CD4-positive, alpha-beta T cell (primary cell): ENCODE data around the gene SEC61A2. TPM values are rescaled to one million over a fixed set of nuclear protein-coding genes. Genes with fewer than 3 reads are reported as not detected.

Experiments used
- ATAC-seq: fragments of 200-7000 bp; cut with Tn5 transposase; one replicate; pipeline ENCODE4 v1.10.0; 2022; ENCODE audit warnings: mild to moderate bottlenecking; ENCODE audit not compliant: poor library complexity
- CTCF ChIA-PET: fragments of 350-600 bp; sonication (Branson Sonifier 250); formaldehyde crosslinking; loops from one replicate; lab custom pipeline; 2021; ENCODE audit warnings: antibody characterized with exemption, inconsistent platforms; lab: Charles Lee
- POLR2A ChIA-PET: fragments of 350-600 bp; sonication (Branson Sonifier 250); formaldehyde crosslinking; loops from one replicate; lab custom pipeline; 2021; ENCODE audit warnings: antibody characterized with exemption, inconsistent platforms; lab: Charles Lee
- DNase-seq, 14 experiments: peaks; one replicate each; pipeline ENCODE4 v3.0.0-alpha.2; 2013 to 2020; ENCODE audit warnings: mixed read lengths in 2 of 14
- H3K27ac ChIP-seq, 2 donors: one replicate each; pipeline versions ENCODE4 v1.5.1 to v1.7.0; 2013; ENCODE audit warnings: low read length in 2 of 2, low read depth in 1 of 2, mild to moderate bottlenecking in 1 of 2
- H3K27me3 ChIP-seq, 2 experiments: 1 replicate in 1 of 2; 2 replicates in 1 of 2; pipeline versions ENCODE4 v1.6.1 to v1.7.0; 2013; ENCODE audit warnings: low read length in 2 of 2, control low read depth in 1 of 2, mild to moderate bottlenecking in 1 of 2, moderate library complexity in 1 of 2; ENCODE audit not compliant: insufficient read depth in 2 of 2, control insufficient read depth in 1 of 2
- H3K36me3 ChIP-seq: one replicate; pipeline ENCODE4 v1.6.1; 2013; ENCODE audit warnings: low read length, control low read depth; ENCODE audit not compliant: insufficient read depth
- H3K4me1 ChIP-seq: one replicate; pipeline ENCODE4 v1.6.1; 2013; ENCODE audit warnings: low read length, control low read depth; ENCODE audit not compliant: insufficient read depth
- H3K4me3 ChIP-seq: one replicate; pipeline ENCODE4 v1.5.1; 2013; ENCODE audit warnings: mild to moderate bottlenecking, low read length, moderate library complexity
- H3K9me3 ChIP-seq, 2 experiments: 1 replicate in 1 of 2; 2 replicates in 1 of 2; pipeline versions ENCODE4 v1.6.1 to v1.7.0; 2013; ENCODE audit warnings: low read length in 2 of 2, mild to moderate bottlenecking in 2 of 2, control low read depth in 1 of 2, moderate library complexity in 1 of 2; ENCODE audit not compliant: control insufficient read depth in 1 of 2, insufficient read depth in 1 of 2
- H3K27ac Mint-ChIP-seq: one replicate; pipeline ENCODE4 v1.8.0; 2020; ENCODE audit warnings: mixed read lengths
- H3K27me3 Mint-ChIP-seq: one replicate; pipeline ENCODE4 v1.8.0; 2021; ENCODE audit warnings: mixed read lengths
- H3K36me3 Mint-ChIP-seq: one replicate; pipeline ENCODE4 v1.8.0; 2021; ENCODE audit warnings: low read depth, mixed read lengths
- H3K4me1 Mint-ChIP-seq: one replicate; pipeline ENCODE4 v1.8.0; 2021; ENCODE audit warnings: low read depth, mixed read lengths
- H3K4me3 Mint-ChIP-seq: one replicate; pipeline ENCODE4 v1.8.0; 2020; ENCODE audit warnings: mild to moderate bottlenecking, mixed read lengths
- H3K9me3 Mint-ChIP-seq: one replicate; pipeline ENCODE4 v1.8.0; 2020; ENCODE audit warnings: mixed read lengths
- intact Hi-C, 2 experiments: fragments of 100-400 bp; cut with DNase I in 1 of 2; cut with micrococcal nuclease in 1 of 2; formaldehyde crosslinking; loops; one replicate each; pipeline versions ENCODE4 v1.15.1 to v1.9.0; 2023 to 2025; cut with DNase I, micrococcal nuclease
- total RNA-seq, 174 experiments: library from RNA in 2 of 174; stranded (reverse) in 2 of 174; gene quantifications; one replicate each; pipeline ENCODE4 v1.2.3 and lab custom pipeline; 2021 to 2026
- TF ChIP-seq, protein P1 (sequence below): fragments of 200-600 bp; IDR thresholded peaks from one replicate; pipeline ENCODE4 v1.8.0; 2022; ENCODE audit warnings: antibody characterized with exemption, mild to moderate bottlenecking

The SEC61A2 gene
- total RNA-seq, 2 experiments from 2014 or later, result 9.9 to 10.8 TPM

DNA sequence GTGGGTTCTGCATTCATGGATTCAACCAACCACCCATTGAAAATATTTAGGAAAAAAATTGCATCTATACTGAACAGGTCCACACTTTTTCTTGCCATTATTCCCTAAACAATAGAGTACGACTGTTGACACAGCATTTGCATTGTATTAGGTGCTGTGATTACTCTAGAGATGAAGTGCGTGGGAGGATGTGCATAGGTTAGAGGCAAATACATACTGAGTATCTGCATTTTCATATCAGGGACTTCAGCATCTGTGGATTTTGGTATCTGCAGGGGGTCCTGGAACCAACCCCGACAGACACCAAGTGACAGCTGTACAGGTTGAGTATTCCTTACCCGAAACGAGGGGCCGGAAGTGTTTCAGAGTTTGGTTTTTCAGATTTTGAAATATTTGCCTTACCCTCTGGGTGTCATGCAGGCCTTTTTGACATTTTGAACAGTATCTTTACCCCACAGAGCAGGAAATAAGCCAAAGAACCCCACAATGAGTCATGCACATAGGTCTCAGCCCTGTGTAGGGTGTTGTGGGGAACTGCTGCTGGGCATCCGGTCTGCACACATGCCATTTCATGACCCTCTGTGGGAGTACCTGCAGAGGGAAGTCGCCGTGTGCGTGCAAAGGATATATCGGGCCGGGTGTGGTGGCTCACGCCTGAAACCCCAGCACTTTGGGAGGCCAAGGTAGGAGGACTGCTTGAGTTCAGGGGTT lies 51.7 kb downstream of the SEC61A2 start:
- DNase-seq (peak; percentile 22 to 91 (median 63)), ATAC-seq (peak; percentile 97)
- peaks cover 38% of the 10 kb centered on the region for H3K36me3 ChIP-seq
- Mint-ChIP-seq H3K36me3 (peaks cover 86% of the 10 kb centered on the region), H3K9me3 (no peaks in the 10 kb centered on the region), H3K4me3 (peak overlapping the region; percentile 42), H3K27ac (peak overlapping the region; percentile 92), H3K4me1 (peaks cover 19% of the 10 kb centered on the region), H3K27me3 (no peaks in the 10 kb centered on the region)
- intact Hi-C loops, result loop anchor here in 1 of 2 experiments (2.0 kb wide), 1 partner anchor 14 kb away; the partner anchor contains the start of gene NUDT5
- ChIA-PET POLR2A (interaction anchor here (1.0 to 2.4 kb wide), 2 partner anchors 14 to 933 kb away, joined by 3 to 13 read pairs; partner anchors contain the start of genes CDC123 and NUDT5), CTCF (no interaction called here)
- TF ChIP-seq, protein P1, sequence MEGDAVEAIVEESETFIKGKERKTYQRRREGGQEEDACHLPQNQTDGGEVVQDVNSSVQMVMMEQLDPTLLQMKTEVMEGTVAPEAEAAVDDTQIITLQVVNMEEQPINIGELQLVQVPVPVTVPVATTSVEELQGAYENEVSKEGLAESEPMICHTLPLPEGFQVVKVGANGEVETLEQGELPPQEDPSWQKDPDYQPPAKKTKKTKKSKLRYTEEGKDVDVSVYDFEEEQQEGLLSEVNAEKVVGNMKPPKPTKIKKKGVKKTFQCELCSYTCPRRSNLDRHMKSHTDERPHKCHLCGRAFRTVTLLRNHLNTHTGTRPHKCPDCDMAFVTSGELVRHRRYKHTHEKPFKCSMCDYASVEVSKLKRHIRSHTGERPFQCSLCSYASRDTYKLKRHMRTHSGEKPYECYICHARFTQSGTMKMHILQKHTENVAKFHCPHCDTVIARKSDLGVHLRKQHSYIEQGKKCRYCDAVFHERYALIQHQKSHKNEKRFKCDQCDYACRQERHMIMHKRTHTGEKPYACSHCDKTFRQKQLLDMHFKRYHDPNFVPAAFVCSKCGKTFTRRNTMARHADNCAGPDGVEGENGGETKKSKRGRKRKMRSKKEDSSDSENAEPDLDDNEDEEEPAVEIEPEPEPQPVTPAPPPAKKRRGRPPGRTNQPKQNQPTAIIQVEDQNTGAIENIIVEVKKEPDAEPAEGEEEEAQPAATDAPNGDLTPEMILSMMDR, result no peak
- H3K4me1 ChIP-seq, result peaks cover 22% of the 10 kb centered on the region
- H3K27me3 ChIP-seq, result no peaks in the 10 kb centered on the region
- H3K9me3 ChIP-seq, result no peaks in the 10 kb centered on the region
- H3K4me3 ChIP-seq, result no peak overlapping the region
- peak overlapping the region in 1 of 2 donors; percentile 56 for H3K27ac ChIP-seq

DNA sequence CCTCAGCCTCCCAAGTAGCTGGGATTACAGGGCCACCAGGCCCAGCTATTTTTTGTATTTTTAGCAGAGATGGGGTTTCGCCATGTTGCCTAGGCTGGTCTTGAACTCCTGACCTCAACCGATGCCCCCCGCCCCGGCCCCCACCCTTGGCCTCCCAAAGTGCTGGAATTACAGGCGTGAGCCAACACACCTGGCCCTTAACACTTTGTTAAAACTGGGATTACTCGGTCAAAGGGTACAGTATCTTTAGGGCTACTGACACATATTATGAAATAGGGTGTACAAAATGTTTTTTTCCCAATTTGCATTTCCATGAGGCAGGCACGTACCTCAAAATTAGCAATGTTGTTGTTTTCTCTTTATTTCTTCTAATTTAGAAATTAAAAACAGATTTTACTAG lies 54.7 kb downstream of the SEC61A2 start:
- no peak overlapping the region for H3K4me3 ChIP-seq

DNA sequence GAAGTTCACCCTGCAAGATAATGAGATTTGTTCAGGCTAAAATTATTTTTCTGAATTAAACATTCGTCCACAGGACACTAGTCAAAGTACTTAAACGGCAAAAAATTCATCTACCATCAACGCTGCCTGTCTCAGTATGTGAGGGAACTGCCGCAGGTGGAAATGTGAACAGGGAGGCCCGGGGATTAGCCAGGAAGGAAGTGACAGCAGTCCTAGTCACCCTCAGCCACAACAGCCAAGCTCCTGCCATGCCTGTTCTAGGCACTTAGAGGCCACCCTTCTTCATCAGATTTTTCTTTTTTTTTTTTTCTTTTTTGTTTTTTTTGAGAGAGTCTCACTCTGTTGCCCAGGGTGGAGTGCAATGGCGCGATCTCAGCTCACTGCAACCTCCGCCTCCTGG lies 56.8 kb downstream of the SEC61A2 start:
- Mint-ChIP-seq H3K27ac (no peak overlapping the region), H3K27me3 (no peaks in the 10 kb centered on the region), H3K36me3 (peaks cover 53% of the 10 kb centered on the region), H3K4me1 (peaks cover 15% of the 10 kb centered on the region), H3K4me3 (no peak overlapping the region), H3K9me3 (no peaks in the 10 kb centered on the region)
- no peak overlapping the region for H3K4me3 ChIP-seq
- H3K36me3 ChIP-seq, result peaks cover 30% of the 10 kb centered on the region
- H3K27ac ChIP-seq, result no peak overlapping the region
- no peaks in the 10 kb centered on the region for H3K9me3 ChIP-seq
- H3K4me1 ChIP-seq, result peaks cover 10% of the 10 kb centered on the region
- intact Hi-C loops, result no loop called here
- ChIA-PET CTCF (interaction anchor here (0.9 kb wide), 1 partner anchor 45 kb away, joined by 3 read pairs; no protein-coding TSS in a partner anchor), POLR2A (interaction anchor here (0.9 kb wide), 1 partner anchor 10 kb away, joined by 3 read pairs; the partner anchor contains the start of gene CDC123)
- H3K27me3 ChIP-seq, result no peaks in the 10 kb centered on the region
- no peak for ATAC-seq
- DNase-seq, result peak in 2 of 14 experiments; percentile 29 to 30
- TF ChIP-seq, protein P1, result no peak

More for the DNA sequence above, 54.7 kb downstream of the SEC61A2 start:
- TF ChIP-seq, protein P1, result no peak
- H3K27ac ChIP-seq, result no peak overlapping the region
- ATAC-seq (no peak), DNase-seq (no peak)
- no peak overlapping the region for H3K27ac Mint-ChIP-seq
- POLR2A ChIA-PET, result interaction anchor here (1.0 to 1.4 kb wide), 3 partner anchors 9 to 12 kb away, joined by 3 to 5 read pairs (median 3); partner anchors contain the start of genes CDC123 and NUDT5
- peaks cover 30% of the 10 kb centered on the region for H3K36me3 ChIP-seq
- CTCF ChIA-PET, result interaction anchor here (0.6 to 1.2 kb wide), 2 partner anchors 11 to 716 kb away, joined by 5 read pairs; partner anchors contain the start of genes CDC123 and NUDT5
- no peaks in the 10 kb centered on the region for H3K27me3 ChIP-seq
- peaks cover 22% of the 10 kb centered on the region for H3K4me1 ChIP-seq
- peaks cover 71% of the 10 kb centered on the region for H3K36me3 Mint-ChIP-seq
- intact Hi-C loops, result no loop called here
- no peaks in the 10 kb centered on the region for H3K27me3 Mint-ChIP-seq
- H3K4me1 Mint-ChIP-seq, result peaks cover 20% of the 10 kb centered on the region
- no peaks in the 10 kb centered on the region for H3K9me3 Mint-ChIP-seq
- no peaks in the 10 kb centered on the region for H3K9me3 ChIP-seq
- H3K4me3 Mint-ChIP-seq, result no peak overlapping the region
